DMS153 treated with DMSO at 0.1 percent for 48 hours (cell line): ENCODE measurements around the gene USP48.
"Not testable (repeated sequence)": the region's sequence is repeated elsewhere in the genome, so short reads cannot be mapped to it uniquely, and the experiment has no call there.

Source experiments
- DNase-seq: peaks from one replicate; lab custom pipeline; 2025; ENCODE audit not compliant: unreplicated experiment; lab: John Stamatoyannopoulos, UW

The USP48 gene

GRCh38 chr1:21774835-21775549 lies 8.0 kb downstream of the USP48 start:
- DNase-seq, result no peak

GRCh38 chr1:21773585-21773984 lies 9.4 kb downstream of the USP48 start:
- DNase-seq, result no peak

- not testable (repeated sequence) for DNase-seq
These were observed 11.3 kb downstream of the USP48 start for GRCh38 chr1:21771672-21772071.

GRCh38 chr1:21770602-21771001 lies 12.3 kb downstream of the USP48 start:
- not testable (repeated sequence) for DNase-seq

GRCh38 chr1:21770201-21770600 lies 12.7 kb downstream of the USP48 start:
- no peak for DNase-seq

- DNase-seq, result not testable (repeated sequence)
These were observed 15.8 kb downstream of the USP48 start for GRCh38 chr1:21767106-21767505.

GRCh38 chr1:21766210-21766609 lies 16.7 kb downstream of the USP48 start:
- no peak for DNase-seq

GRCh38 chr1:21764615-21765423 lies 18.1 kb downstream of the USP48 start:
- DNase-seq, result no peak

GRCh38 chr1:21763694-21764419 lies 19.1 kb downstream of the USP48 start:
- DNase-seq, result no peak

GRCh38 chr1:21763236-21763635 lies 19.7 kb downstream of the USP48 start:
- DNase-seq, result no peak

- no peak for DNase-seq
These were observed 20.9 kb downstream of the USP48 start for GRCh38 chr1:21762022-21762404.

GRCh38 chr1:21761052-21761451 lies 21.9 kb downstream of the USP48 start:
- DNase-seq, result no peak

- DNase-seq, result no peak
These were observed 23.1 kb downstream of the USP48 start for GRCh38 chr1:21759818-21760217.

- DNase-seq, result no peak
These were observed 23.8 kb downstream of the USP48 start for GRCh38 chr1:21759182-21759581.

- DNase-seq, result no peak
These were observed 24.3 kb downstream of the USP48 start for GRCh38 chr1:21758614-21759013.

- DNase-seq, result no peak
These were observed 26.4 kb downstream of the USP48 start for GRCh38 chr1:21756393-21757089.

- DNase-seq, result no peak
These were observed 27.9 kb downstream of the USP48 start for GRCh38 chr1:21755067-21755466.

- DNase-seq, result no peak
These were observed 28.4 kb downstream of the USP48 start for GRCh38 chr1:21754583-21754982.

GRCh38 chr1:21752186-21752585 lies 30.8 kb downstream of the USP48 start:
- DNase-seq, result no peak

GRCh38 chr1:21751281-21751680 lies 31.7 kb downstream of the USP48 start:
- no peak for DNase-seq

- no peak for DNase-seq
These were observed 32.1 kb downstream of the USP48 start for GRCh38 chr1:21750841-21751240.
